Keratinocyte (primary cell): ENCODE measurements around the gene TNFSF15. TPM values are rescaled to one million over a fixed set of nuclear protein-coding genes. Genes with fewer than 3 reads are reported as not detected.

ENCODE experiments used
- DNase-seq: peaks from one replicate; pipeline ENCODE4 v3.0.0-alpha.2; 2011; ENCODE audit warnings: low read depth, missing footprints, low spot score
- FAIRE-seq: peaks from 2 replicates; lab custom pipeline; 2011; peaks lifted over from hg19 to GRCh38; lab: Jason Lieb, UNC
- H2AFZ ChIP-seq: 2 replicates; pipeline ENCODE4 v1.6.0; 2012; ENCODE audit warnings: low read length, control low read depth, inconsistent platforms; ENCODE audit not compliant: control insufficient read depth
- H3K27ac ChIP-seq: 2 replicates; pipeline ENCODE4 v1.5.1; 2011; ENCODE audit warnings: low read length; ENCODE audit not compliant: control insufficient read depth, insufficient read depth
- H3K27me3 ChIP-seq: 3 replicates; pipeline ENCODE4 v1.6.0; 2011; ENCODE audit warnings: low read length; ENCODE audit not compliant: control insufficient read depth, insufficient read depth; ENCODE audit errors: extremely low read depth
- H3K36me3 ChIP-seq, 2 experiments: 2 replicates in 1 of 2; 3 replicates in 1 of 2; pipeline ENCODE4 v1.5.1; 2011; ENCODE audit warnings: low read length in 2 of 2, mild to moderate bottlenecking in 1 of 2; ENCODE audit not compliant: control insufficient read depth in 2 of 2, insufficient read depth in 2 of 2; ENCODE audit errors: extremely low read depth in 1 of 2
- H3K4me1 ChIP-seq: 3 replicates; pipeline ENCODE4 v1.5.1; 2011; ENCODE audit warnings: low read length; ENCODE audit not compliant: control insufficient read depth, insufficient read depth; ENCODE audit errors: extremely low read depth
- H3K4me2 ChIP-seq: 3 replicates; pipeline ENCODE4 v1.6.0; 2011; ENCODE audit warnings: low read depth, low read length; ENCODE audit not compliant: control insufficient read depth, insufficient read depth; ENCODE audit errors: extremely low read depth
- H3K4me3 ChIP-seq, 3 experiments: fragments of 200-600 bp in 1 of 3; sonication (generic) in 1 of 3; 2 replicates in 2 of 3; 3 replicates in 1 of 3; pipeline ENCODE4 v1.5.1; 2011 to 2016; ENCODE audit warnings: low read length in 3 of 3, mild to moderate bottlenecking in 3 of 3, control low read depth in 2 of 3, inconsistent platforms in 1 of 3, low read depth in 1 of 3, mixed read lengths in 1 of 3, mixed run types in 1 of 3, moderate library complexity in 1 of 3; ENCODE audit not compliant: control insufficient read depth in 2 of 3, insufficient read depth in 2 of 3; ENCODE audit errors: extremely low read depth in 1 of 3
- H3K79me2 ChIP-seq: 2 replicates; pipeline ENCODE4 v1.6.0; 2012; ENCODE audit warnings: low read length; ENCODE audit not compliant: control insufficient read depth, insufficient read depth
- H3K9ac ChIP-seq: 3 replicates; pipeline ENCODE4 v1.6.0; 2011; ENCODE audit warnings: low read length; ENCODE audit not compliant: control insufficient read depth, insufficient read depth; ENCODE audit errors: extremely low read depth
- H3K9me1 ChIP-seq: 3 replicates; pipeline ENCODE4 v1.6.0; 2011; ENCODE audit warnings: low read length; ENCODE audit not compliant: control insufficient read depth, insufficient read depth; ENCODE audit errors: extremely low read depth
- H3K9me3 ChIP-seq: 2 replicates; pipeline ENCODE4 v1.5.1; 2012; ENCODE audit warnings: low read depth, low read length; ENCODE audit not compliant: control insufficient read depth
- H4K20me1 ChIP-seq: 3 replicates; pipeline ENCODE4 v1.6.0; 2011; ENCODE audit warnings: low read length; ENCODE audit not compliant: control insufficient read depth, insufficient read depth; ENCODE audit errors: extremely low read depth
- CTCF ChIP-seq, 3 experiments: IDR thresholded peaks in 1 of 3; conservative IDR thresholded peaks in 1 of 3; optimal IDR thresholded peaks in 1 of 3; 2 replicates in 2 of 3; 3 replicates in 1 of 3; pipeline versions ENCODE3 to v1.5.1; 2011; ENCODE audit warnings: low read length in 3 of 3, mild to moderate bottlenecking in 3 of 3, moderate library complexity in 2 of 3, control low read depth in 1 of 3, inconsistent platforms in 1 of 3; ENCODE audit not compliant: insufficient read depth in 2 of 3; ENCODE audit errors: extremely low read depth in 1 of 3
- EZH2 ChIP-seq: IDR thresholded peaks from one replicate; pipeline ENCODE4 v1.6.1; 2012; ENCODE audit warnings: inconsistent platforms, mild to moderate bottlenecking, low read length, moderate library complexity
- dilution Hi-C: fragments of 300-500 bp; cut with MboI; formaldehyde crosslinking; loops from one replicate; pipeline ENCODE4 v1.7.0; 2020; ENCODE audit warnings: low sequenced_read_pairs; ENCODE audit not compliant: extremely low pct_ligation_motif_present
- polyA plus RNA-seq, 5 experiments: library from polyadenylated mRNA; depleted of rRNA in 3 of 5; stranded (reverse) in 3 of 5; stranded (forward) in 1 of 5; unstranded in 1 of 5; fragments of >200 nt; gene quantifications; 1 replicate in 1 of 5; 2 replicates in 3 of 5; 3 replicates in 1 of 5; pipeline versions ENCODE4 v1.2.1 to v1.2.3, GENCODE V29; 2011 to 2012; ENCODE audit warnings: missing spikeins in 2 of 5, low read depth in 1 of 5, low replicate concordance in 1 of 5

Gene TNFSF15
- polyA plus RNA-seq, 1 donor (not counting 4 experiments of a cell fraction or from before 2014, with no cell fraction given): 1.1 TPM

GRCh38 chr9:114756920-114757319 lies 48.9 kb downstream of the TNFSF15 start:
- TF ChIP-seq CTCF (optimal IDR thresholded peaks at IDR 0.05 in 1 of 3, IDR thresholded peaks at IDR 0.05 in 1 of 3, conservative IDR thresholded peaks at IDR 0.05 in 1 of 3; ENCODE audit: extremely low read depth in 1 of 3, insufficient read depth in 2 of 3, low read length in 3 of 3) (no peak), EZH2 (no peak)
- H3K9me3 ChIP-seq: no peaks in the 10 kb centered on the region
- no peak overlapping the region for H3K4me2 ChIP-seq
- no peak for DNase-seq
- FAIRE-seq: no peak
- no peak overlapping the region for H3K9ac ChIP-seq
- H3K9me1 ChIP-seq: no peaks in the 10 kb centered on the region
- no peaks in the 10 kb centered on the region for H4K20me1 ChIP-seq
- dilution Hi-C loops: no loop called here
- no peaks in the 10 kb centered on the region for H3K36me3 ChIP-seq
- H2AFZ ChIP-seq: no peak overlapping the region
- no peaks in the 10 kb centered on the region for H3K79me2 ChIP-seq
- no peaks in the 10 kb centered on the region for H3K4me1 ChIP-seq
- peaks cover 15% of the 10 kb centered on the region for H3K27me3 ChIP-seq
- H3K4me3 ChIP-seq: no peak overlapping the region
- H3K27ac ChIP-seq: no peak overlapping the region

GRCh38 chr9:114754581-114754980 lies 51.3 kb downstream of the TNFSF15 start:
- H3K9me1 ChIP-seq: no peaks in the 10 kb centered on the region
- H4K20me1 ChIP-seq: no peaks in the 10 kb centered on the region
- no peaks in the 10 kb centered on the region for H3K9me3 ChIP-seq
- no peak overlapping the region for H2AFZ ChIP-seq
- H3K27ac ChIP-seq: no peak overlapping the region
- FAIRE-seq (no peak), DNase-seq (no peak)
- no peaks in the 10 kb centered on the region for H3K36me3 ChIP-seq
- no peak overlapping the region for H3K4me3 ChIP-seq
- no peak overlapping the region for H3K4me2 ChIP-seq
- dilution Hi-C loops: no loop called here
- TF ChIP-seq CTCF (optimal IDR thresholded peaks at IDR 0.05 in 1 of 3, IDR thresholded peaks at IDR 0.05 in 1 of 3, conservative IDR thresholded peaks at IDR 0.05 in 1 of 3; ENCODE audit: extremely low read depth in 1 of 3, insufficient read depth in 2 of 3, low read length in 3 of 3) (no peak), EZH2 (no peak)
- H3K79me2 ChIP-seq: no peaks in the 10 kb centered on the region
- H3K4me1 ChIP-seq: no peaks in the 10 kb centered on the region
- H3K9ac ChIP-seq: no peak overlapping the region
- peaks cover 15% of the 10 kb centered on the region for H3K27me3 ChIP-seq
